HG02588 (cell line): ENCODE measurements around the gene PLET1.

Source experiments
- ATAC-seq: cut with Tn5 transposase; IDR thresholded peaks from one replicate; pipeline ENCODE4 v1.9.1; 2021; ENCODE audit warnings: mild to moderate bottlenecking, moderate library complexity; ENCODE audit not compliant: unreplicated experiment

PLET1 gene

DNA sequence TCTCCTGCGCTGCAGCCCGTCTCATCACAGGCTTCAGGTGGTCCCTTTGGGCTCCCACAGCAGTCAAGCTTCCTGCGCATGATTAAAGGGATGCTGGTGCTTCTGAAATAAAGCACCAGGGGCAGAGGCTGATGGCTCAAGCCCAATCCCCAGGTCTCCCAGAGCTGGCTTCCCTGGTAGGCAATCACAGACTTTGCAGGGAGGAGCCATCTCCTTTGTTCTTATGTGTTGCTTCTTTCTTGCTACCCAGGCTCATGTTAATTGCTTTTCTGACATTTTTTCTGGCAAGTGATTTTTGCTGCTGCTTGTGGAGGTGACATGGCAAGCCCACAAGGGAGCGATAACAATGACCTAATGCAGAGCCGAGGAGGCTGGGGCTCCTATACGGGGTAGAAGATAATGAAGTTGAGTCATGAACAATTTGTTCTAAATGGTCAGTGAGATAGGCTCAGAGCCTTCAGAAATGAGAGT lies 25.2 kb upstream of the PLET1 start:
- ATAC-seq: no peak

DNA sequence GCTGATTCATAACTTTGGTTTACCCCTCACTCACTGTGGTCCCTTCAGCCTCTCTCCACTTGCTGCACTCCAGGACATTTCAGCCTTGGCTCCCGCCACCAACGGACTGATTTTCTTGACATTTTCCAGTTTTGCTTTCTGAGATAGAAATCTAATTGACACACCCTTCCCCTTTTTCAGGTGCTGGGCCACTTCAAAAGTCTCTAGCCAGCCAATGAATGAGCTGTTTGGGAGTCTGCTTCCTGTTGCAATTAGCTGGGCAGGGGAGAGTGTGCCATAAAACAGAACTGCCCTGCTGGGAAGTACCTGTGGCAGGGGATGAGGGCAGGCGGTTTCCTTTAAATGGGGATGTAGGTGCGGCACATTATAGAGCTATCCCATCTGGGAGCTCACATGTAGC lies 21.1 kb upstream of the PLET1 start:
- no peak for ATAC-seq

- ATAC-seq: peak; percentile 88
Observed at GRCh38 chr11:112280268-112281126, 19.8 kb upstream of the PLET1 start.

DNA sequence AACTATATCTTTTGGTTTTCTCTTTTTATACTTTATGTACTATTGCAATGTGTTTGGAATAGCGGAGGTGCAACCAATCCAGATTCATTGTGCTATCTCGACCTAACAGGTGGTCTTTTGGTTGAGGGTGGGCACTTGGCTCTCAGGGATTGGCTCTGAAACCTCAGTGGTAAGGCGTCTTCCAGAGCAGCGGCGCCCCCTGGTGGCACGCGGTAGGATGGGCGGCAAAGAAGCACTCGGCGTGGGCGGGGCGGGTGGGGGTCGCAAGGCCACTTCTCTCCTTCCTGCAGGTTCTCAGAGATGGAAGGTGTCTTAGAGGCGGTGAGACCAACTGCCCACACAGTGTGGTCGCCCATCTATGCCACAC lies 19.2 kb upstream of the PLET1 start:
- peak; percentile 39 for ATAC-seq

- ATAC-seq: no peak
Observed at GRCh38 chr11:112278803-112279202, 18.1 kb upstream of the PLET1 start.

GRCh38 chr11:112277941-112278340 lies 17.3 kb upstream of the PLET1 start:
- ATAC-seq: no peak

DNA sequence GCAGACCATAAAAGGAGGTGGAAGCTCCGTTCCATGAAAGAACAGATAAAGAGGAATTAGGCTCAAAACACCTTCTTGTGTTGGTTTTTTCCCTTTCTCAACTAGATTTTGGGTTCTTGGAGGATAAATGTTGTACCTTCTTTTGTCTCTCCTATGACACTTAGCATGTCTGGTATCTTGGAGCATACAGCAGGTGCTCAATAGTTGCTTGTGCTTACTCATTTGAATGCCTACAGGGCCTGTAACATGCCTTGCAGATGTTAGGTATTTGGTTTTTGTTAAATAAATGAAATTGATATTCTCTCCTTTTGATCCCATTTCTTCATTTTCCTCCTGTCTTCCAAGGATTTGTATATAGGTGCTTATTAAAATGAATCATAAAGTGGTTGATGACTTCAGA lies 16.4 kb upstream of the PLET1 start:
- ATAC-seq: no peak

DNA sequence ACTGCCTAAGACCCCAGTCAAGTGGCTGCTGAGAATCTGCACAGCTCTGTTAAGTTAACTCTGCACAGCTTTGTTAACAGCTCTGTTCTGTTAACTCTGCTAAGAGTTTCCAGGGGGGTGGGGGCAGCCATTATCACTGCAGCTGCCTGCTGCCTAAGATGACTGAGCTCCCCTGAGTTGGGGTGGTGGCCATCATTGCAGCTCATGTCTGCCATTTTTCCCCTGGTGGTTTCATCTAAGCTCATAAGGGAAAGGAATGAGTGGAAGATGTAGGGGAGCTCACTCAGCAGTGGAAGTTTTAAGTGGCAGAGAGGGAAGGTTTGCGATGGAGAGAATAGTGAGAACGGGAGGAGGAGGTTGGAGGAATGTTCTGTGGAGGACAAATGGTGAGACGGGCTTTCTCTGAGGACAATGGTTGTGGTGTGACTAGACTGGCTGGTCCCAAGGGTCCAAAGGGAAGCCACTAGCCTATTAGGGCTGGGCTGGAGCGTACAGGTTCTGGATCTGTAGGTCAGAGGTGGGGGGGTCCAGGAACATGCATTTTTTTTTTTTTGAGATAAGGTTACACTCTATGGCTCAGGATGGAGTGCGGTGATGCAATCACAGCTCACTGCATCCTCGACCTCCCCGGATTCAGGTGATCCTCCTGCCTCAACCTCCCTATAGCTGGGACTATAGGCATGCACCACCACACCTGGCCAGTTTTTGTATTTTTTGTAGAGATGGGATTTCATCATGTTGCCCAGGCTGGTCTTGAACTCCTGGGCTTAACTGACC lies 13.5 kb upstream of the PLET1 start:
- ATAC-seq: no peak

DNA sequence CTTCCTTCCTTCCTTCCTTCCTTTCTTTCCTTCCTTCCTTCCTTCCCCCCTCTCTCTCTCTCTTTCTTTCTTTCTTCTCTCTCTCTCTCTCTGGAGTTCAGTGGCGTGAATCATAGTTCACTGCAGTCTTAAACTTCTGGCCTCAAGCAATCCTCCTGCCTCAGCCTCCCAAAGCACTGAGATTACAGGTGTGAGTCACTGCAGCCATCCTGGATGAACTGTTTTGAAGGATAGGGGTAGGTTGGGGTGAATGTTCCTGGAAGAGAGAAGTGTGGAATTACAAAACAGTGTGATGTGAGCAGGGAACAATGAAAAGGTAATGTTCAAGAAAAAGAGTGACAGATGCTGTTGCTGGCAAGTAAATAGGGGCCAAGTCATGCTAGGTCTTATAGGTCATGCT lies 12.4 kb upstream of the PLET1 start:
- no peak for ATAC-seq

DNA sequence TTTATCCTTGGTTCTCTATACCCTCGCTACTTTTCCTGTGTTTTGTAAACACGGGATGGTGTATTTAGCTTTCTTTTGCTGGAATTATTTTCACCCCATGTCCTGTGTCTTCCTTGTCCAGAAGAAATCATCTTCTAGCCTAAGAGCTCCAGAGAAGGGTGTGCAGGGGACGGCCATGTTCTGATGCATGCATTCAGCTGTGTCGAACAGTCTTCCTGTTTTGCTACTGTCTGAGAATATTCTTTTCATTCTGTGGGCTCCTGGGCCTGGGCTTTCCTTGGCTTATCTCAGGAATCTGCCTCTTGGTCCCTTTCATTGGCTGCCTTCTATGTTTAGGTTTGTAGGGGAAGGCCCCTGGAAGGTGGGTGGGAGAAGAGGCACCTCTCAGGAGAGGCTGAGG lies 10.6 kb upstream of the PLET1 start:
- ATAC-seq: no peak

- ATAC-seq: no peak
Observed at GRCh38 chr11:112270551-112271180, 10.0 kb upstream of the PLET1 start.

DNA sequence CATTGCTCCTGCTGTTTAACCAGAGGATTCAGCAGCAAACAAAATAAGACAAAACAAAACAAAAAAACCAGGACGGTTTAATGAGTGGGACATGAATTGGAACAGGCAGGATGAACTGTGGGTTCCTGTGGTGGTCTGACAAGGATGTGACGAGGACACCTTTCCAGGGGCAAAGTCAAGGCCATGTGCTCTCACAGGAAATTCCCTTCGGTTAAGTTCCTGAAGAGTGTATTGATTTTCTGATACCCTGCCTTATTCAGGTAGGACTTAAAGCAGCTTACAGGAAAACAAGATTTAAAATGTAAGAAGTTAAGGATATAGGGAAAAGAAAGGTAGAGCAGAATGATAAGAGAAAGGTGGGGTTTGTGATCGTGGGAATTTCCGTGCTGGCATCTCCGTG lies 8.5 kb upstream of the PLET1 start:
- ATAC-seq: no peak

GRCh38 chr11:112268406-112268805 lies 7.7 kb upstream of the PLET1 start:
- no peak for ATAC-seq

DNA sequence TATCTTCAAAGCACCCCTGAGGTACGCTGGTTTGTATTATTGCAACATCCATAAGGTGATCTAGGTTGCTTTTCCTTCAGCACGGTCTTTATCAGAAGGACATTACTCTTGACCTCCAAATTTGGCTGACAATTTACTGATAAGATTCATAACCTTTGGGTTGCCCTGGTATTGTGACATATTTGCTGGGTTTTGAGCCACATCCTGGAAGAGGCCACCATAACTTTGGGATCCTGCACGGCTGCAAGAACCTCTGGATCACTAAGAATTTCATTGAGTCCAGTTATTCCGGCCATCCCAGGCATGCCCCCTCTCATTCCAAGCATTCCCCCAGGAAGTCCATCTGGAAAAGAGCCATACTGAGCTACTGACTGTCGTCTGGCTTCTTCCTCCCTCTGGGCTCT lies 6.5 kb upstream of the PLET1 start:
- ATAC-seq: no peak

DNA sequence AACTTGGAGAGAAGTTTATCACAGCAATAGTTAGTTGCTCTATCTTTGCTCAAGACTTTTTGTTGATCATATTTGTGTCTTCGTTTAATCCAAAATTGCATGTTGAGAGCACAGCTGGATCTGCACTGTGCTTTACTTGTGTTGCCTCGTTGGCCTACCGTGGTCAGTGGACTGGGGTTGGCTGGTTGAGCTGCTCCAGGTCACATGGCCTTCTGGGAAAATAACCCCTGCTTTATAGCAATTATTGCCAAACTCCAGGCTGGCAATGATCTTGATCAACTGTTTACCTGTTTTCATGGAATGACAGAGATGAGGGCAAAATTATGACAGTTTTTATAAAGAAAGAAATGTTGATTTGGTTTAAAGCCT lies 5.7 kb upstream of the PLET1 start:
- no peak for ATAC-seq

GRCh38 chr11:112265659-112266409 lies 5.2 kb upstream of the PLET1 start:
- no peak for ATAC-seq

GRCh38 chr11:112255067-112255720 lies 5.5 kb downstream of the PLET1 start:
- ATAC-seq: no peak

- ATAC-seq: no peak
Observed at GRCh38 chr11:112253605-112254242, 6.9 kb downstream of the PLET1 start.

DNA sequence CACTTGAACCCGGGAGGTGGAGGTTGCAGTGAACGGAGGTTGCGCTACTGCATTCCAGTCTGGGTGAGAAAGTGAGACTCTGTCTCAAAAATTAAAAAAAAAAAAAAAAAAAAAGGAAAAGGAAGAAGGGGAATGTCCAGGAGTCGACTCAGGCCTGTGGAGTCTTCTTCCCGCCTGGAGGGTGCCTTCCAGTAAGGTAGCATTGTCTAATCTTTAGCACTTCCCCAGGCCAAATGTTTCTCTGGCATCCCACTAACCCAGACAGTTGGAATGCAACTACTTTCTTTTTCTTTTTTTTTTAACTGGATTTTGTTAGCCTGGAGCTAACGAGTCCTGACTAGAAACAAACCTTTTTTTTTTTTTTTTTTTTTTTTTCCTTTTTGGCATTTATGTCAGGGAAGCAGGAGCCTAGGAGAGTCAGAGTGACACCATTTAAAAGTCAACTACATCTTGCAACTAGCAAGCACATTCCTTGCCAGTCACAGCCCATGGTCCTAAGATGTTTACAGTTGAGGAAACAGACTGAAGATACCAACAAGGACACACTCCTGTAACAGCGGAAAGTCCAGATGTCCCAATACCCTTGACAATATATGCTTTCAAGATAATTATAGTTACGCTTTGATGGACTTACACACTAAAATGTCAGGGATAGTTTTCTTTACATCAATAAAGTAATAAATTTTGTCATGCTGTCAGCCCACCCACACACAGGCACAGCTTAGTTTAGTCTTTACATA lies 10.6 kb downstream of the PLET1 start:
- ATAC-seq: no peak
